Type B pancreatic cell (in vitro differentiated cells): ENCODE measurements around the gene CARD11. TPM values are rescaled to one million over a fixed set of nuclear protein-coding genes. Genes with fewer than 3 reads are reported as not detected.

Experiments used
- DNase-seq: peaks from one replicate; pipeline ENCODE4 v3.0.0; 2021; ENCODE audit warnings: mixed read lengths; ENCODE audit not compliant: unreplicated experiment; ENCODE audit errors: extremely low spot score
- H3K27ac Mint-ChIP-seq: 2 replicates; pipeline ENCODE4 v1.8.0; 2021; ENCODE audit warnings: mild to moderate bottlenecking, mixed read lengths
- H3K27me3 Mint-ChIP-seq: 2 replicates; pipeline ENCODE4 v1.8.0; 2021; ENCODE audit warnings: mixed read lengths
- H3K36me3 Mint-ChIP-seq: 2 replicates; pipeline ENCODE4 v1.8.0; 2021; ENCODE audit warnings: mixed read lengths
- H3K4me1 Mint-ChIP-seq: one replicate; pipeline ENCODE4 v1.8.0; 2021; ENCODE audit warnings: mixed read lengths; ENCODE audit not compliant: unreplicated experiment
- H3K4me3 Mint-ChIP-seq: 2 replicates; pipeline ENCODE4 v1.8.0; 2021; ENCODE audit warnings: mild to moderate bottlenecking, mixed read lengths
- H3K9me3 Mint-ChIP-seq: 2 replicates; pipeline ENCODE4 v1.8.0; 2021; ENCODE audit warnings: mixed read lengths
- total RNA-seq: library from RNA; stranded (reverse); gene quantifications from 2 replicates; pipeline ENCODE4 v1.2.1, GENCODE V29; 2021; ENCODE audit warnings: low replicate concordance
- TF ChIP-seq, protein P1 (sequence below): fragments of 200-600 bp; sonication (generic); conservative IDR thresholded peaks from 2 replicates; pipeline ENCODE4 v1.5.0; 2021; ENCODE audit warnings: antibody characterized with exemption, mild to moderate bottlenecking

The CARD11 gene
- total RNA-seq, 1 donor from 2014 or later = 11.6 TPM

DNA sequence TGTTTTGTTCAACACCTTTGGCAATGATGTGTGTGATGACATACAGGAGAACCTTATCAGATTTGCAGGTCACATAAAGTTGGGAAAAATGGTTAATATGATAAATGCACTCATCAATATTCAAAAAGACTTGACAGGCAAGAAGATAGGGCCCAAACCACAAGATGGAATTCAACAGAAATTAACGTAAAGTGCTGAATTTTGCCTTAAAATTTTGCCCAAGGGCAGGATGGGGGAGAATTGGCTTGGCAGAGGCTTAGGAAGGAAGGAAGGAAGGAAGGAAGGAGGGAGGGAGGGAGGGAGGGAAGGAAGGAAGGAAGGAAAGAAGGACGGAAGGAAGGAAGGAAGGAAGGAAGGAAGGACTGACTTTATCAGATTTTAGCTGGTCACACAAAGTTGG is 35.3 kb downstream of the CARD11 start:
- Mint-ChIP-seq H3K4me1 (peaks cover 7% of the 10 kb centered on the region), H3K27ac (no peak overlapping the region), H3K9me3 (no peaks in the 10 kb centered on the region), H3K4me3 (no peak overlapping the region), H3K27me3 (peaks cover 3% of the 10 kb centered on the region), H3K36me3 (peaks cover 8% of the 10 kb centered on the region)
- TF ChIP-seq, protein P1, sequence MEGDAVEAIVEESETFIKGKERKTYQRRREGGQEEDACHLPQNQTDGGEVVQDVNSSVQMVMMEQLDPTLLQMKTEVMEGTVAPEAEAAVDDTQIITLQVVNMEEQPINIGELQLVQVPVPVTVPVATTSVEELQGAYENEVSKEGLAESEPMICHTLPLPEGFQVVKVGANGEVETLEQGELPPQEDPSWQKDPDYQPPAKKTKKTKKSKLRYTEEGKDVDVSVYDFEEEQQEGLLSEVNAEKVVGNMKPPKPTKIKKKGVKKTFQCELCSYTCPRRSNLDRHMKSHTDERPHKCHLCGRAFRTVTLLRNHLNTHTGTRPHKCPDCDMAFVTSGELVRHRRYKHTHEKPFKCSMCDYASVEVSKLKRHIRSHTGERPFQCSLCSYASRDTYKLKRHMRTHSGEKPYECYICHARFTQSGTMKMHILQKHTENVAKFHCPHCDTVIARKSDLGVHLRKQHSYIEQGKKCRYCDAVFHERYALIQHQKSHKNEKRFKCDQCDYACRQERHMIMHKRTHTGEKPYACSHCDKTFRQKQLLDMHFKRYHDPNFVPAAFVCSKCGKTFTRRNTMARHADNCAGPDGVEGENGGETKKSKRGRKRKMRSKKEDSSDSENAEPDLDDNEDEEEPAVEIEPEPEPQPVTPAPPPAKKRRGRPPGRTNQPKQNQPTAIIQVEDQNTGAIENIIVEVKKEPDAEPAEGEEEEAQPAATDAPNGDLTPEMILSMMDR = no peak
- DNase-seq = no peak

DNA sequence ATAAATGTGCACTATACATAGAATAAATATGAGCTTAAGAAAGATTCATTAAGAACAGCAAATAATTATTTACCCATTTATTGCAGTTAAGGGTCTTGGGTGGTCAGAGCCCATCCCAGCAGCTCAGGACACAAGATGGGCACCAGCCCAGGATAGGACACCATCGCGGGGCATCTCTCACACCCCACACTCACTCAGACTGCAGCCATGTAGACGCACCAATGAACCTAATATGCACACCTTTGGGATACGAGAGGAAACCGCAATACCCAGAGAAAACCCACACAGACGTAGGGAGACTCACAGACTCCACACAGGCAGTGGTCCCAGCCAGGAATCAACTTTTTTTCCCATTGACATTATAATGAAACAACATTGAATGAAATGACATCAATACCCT is 36.0 kb downstream of the CARD11 start:
- Mint-ChIP-seq H3K9me3 (no peaks in the 10 kb centered on the region), H3K27me3 (peaks cover 3% of the 10 kb centered on the region), H3K36me3 (peaks cover 8% of the 10 kb centered on the region), H3K4me3 (no peak overlapping the region), H3K4me1 (peaks cover 7% of the 10 kb centered on the region), H3K27ac (no peak overlapping the region)
- no peak for DNase-seq
- TF ChIP-seq, protein P1 = no peak

DNA sequence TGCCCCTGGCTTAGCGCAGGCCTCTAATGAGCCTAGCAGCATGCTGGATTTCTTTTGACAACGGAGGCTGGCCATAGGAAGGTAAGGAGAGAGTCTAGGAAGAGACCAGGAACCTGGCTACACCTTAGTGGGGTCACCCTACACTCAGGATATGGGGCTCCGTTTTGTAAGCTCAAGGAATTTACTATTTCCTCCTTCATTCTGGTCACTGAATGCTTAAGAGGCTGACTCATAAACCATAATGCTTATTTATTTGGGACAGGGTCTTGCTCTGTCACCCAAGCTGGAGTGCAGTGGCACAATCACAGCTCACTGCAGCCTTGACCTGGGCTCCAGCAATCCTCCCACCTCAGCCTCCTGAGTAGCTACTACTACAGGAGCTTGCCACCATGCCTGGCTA is 38.4 kb downstream of the CARD11 start:
- Mint-ChIP-seq H3K4me1 (peaks cover 7% of the 10 kb centered on the region), H3K4me3 (no peak overlapping the region), H3K36me3 (peaks cover 8% of the 10 kb centered on the region), H3K9me3 (no peaks in the 10 kb centered on the region), H3K27me3 (peaks cover 3% of the 10 kb centered on the region), H3K27ac (no peak overlapping the region)
- TF ChIP-seq, protein P1 = no peak
- no peak for DNase-seq

DNA sequence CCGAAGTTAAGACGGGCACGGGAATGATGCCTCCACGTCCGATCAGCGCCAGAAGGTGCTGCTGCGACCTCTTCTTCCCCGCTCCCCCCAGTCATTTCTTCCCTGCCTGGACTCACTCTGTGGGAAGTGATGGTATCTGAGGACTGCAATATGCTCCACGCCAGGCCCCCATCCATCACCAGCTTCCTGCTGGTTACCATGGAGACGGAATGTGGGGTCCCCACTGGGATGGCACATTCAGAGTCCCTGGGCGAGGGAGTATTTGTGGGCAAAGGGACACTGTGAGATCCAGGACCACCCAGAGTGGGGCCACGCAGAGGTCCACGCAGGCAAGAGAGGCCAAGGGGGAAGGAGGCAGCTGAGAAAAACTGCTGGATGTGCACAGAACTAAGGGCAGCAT is 39.7 kb downstream of the CARD11 start:
- Mint-ChIP-seq H3K36me3 (peaks cover 5% of the 10 kb centered on the region), H3K4me3 (no peak overlapping the region), H3K27me3 (no peaks in the 10 kb centered on the region), H3K27ac (no peak overlapping the region), H3K9me3 (peaks cover 4% of the 10 kb centered on the region), H3K4me1 (peaks cover 13% of the 10 kb centered on the region)
- TF ChIP-seq, protein P1 = no peak
- no peak for DNase-seq

DNA sequence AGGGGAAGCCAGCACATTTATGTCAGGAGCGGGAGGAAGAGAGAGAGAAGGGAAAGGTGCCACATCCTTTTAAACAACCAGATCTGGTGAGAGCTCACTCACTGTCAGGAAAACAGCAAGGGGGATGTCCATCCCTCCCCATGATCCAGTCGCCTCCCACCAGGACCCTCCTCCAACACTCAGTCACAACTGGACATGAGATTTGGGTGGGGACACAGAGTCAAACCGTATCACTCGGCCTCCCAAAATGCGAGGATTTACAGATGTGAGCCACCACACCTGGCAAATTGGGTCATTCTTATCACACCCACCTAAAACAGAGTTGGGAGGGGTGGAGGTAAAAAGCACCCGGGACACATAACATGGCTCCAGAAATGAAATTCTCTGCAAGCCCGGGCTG is 41.0 kb downstream of the CARD11 start:
- Mint-ChIP-seq H3K4me1 (peaks cover 14% of the 10 kb centered on the region), H3K27ac (no peak overlapping the region), H3K9me3 (peaks cover 5% of the 10 kb centered on the region), H3K36me3 (no peaks in the 10 kb centered on the region), H3K27me3 (no peaks in the 10 kb centered on the region), H3K4me3 (no peak overlapping the region)
- DNase-seq = no peak
- TF ChIP-seq, protein P1 = no peak

DNA sequence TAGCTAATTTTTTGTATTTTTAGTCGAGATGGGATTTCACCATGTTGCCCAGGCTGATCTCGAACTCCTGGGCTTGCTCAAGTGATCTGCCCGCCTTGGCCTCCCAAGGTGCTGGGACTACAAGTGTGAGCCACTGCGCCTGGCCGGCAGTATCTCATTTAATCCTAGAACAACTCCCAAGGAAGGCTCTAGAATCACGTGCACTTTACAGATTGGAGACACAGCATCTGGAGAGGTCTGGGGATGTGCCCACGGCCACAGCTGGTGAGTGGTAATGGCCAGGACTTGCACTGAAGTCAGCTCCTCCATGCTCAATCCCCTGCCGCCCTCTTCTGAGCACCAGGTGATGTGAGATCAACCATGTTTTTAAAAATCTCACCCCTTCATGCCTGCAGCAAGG is 43.1 kb downstream of the CARD11 start:
- Mint-ChIP-seq H3K27me3 (no peaks in the 10 kb centered on the region), H3K4me3 (no peak overlapping the region), H3K4me1 (peaks cover 14% of the 10 kb centered on the region), H3K9me3 (peaks cover 7% of the 10 kb centered on the region), H3K36me3 (peaks cover under 1% of the 10 kb centered on the region), H3K27ac (no peak overlapping the region)
- DNase-seq = no peak
- TF ChIP-seq, protein P1 = no peak
